HG03135 (cell line): ENCODE measurements around the gene LRRC26.

Experiments
- ATAC-seq: cut with Tn5 transposase; IDR thresholded peaks from one replicate; pipeline ENCODE4 v1.9.1; 2021; ENCODE audit warnings: mild to moderate bottlenecking, moderate library complexity; ENCODE audit not compliant: unreplicated experiment

The LRRC26 gene

GRCh38 chr9:137168904-137169856, 671 bp downstream of the LRRC26 start:
- ATAC-seq, result no peak

GRCh38 chr9:137168573-137168903, 1.3 kb downstream of the LRRC26 start:
- no peak for ATAC-seq

- ATAC-seq, result no peak
These were observed 1.9 kb downstream of the LRRC26 start for GRCh38 chr9:137167747-137168572.

- ATAC-seq, result no peak
These were observed 2.5 kb downstream of the LRRC26 start for GRCh38 chr9:137167277-137167746.

- ATAC-seq, result no peak
These were observed 3.2 kb downstream of the LRRC26 start for GRCh38 chr9:137166380-137167229.

- ATAC-seq, result no peak
These were observed 4.5 kb downstream of the LRRC26 start for GRCh38 chr9:137165250-137165836.

GRCh38 chr9:137164370-137165249, 5.2 kb downstream of the LRRC26 start:
- no peak for ATAC-seq

GRCh38 chr9:137163805-137164204, 6.0 kb downstream of the LRRC26 start:
- ATAC-seq, result no peak

- ATAC-seq, result no peak
These were observed 6.5 kb downstream of the LRRC26 start for GRCh38 chr9:137163365-137163715.

GRCh38 chr9:137162505-137163364, 7.1 kb downstream of the LRRC26 start:
- no peak for ATAC-seq

GRCh38 chr9:137161558-137162486, 8.0 kb downstream of the LRRC26 start:
- no peak for ATAC-seq

GRCh38 chr9:137160716-137161557, 8.9 kb downstream of the LRRC26 start:
- ATAC-seq, result no peak

GRCh38 chr9:137160054-137160425, 9.8 kb downstream of the LRRC26 start:
- no peak for ATAC-seq

GRCh38 chr9:137159105-137160053, 10.5 kb downstream of the LRRC26 start:
- ATAC-seq, result no peak

GRCh38 chr9:137158625-137159024, 11.2 kb downstream of the LRRC26 start:
- ATAC-seq, result no peak
